Ectodermal cell (in vitro differentiated cells): ENCODE results near the gene RHBDD2.
"Not testable (repeated sequence)": the region's sequence is repeated elsewhere in the genome, so short reads cannot be mapped to it uniquely, and the experiment has no call there.

ENCODE experiments used
- H3K27ac ChIP-seq: 2 replicates; pipeline ENCODE4 v1.7.0; 2013; ENCODE audit warnings: mild to moderate bottlenecking, low read depth, low read length; ENCODE audit not compliant: insufficient read depth, poor library complexity, severe bottlenecking
- H3K27me3 ChIP-seq: 2 replicates; pipeline ENCODE4 v1.7.0; 2013; ENCODE audit warnings: mild to moderate bottlenecking, low read length; ENCODE audit not compliant: insufficient read depth, control insufficient read depth, poor library complexity, severe bottlenecking
- H3K36me3 ChIP-seq: one replicate; pipeline ENCODE4 v1.7.0; 2013; ENCODE audit warnings: low read length; ENCODE audit not compliant: control insufficient read depth, insufficient read depth
- H3K4me1 ChIP-seq: one replicate; pipeline ENCODE4 v1.7.0; 2013; ENCODE audit warnings: low read length; ENCODE audit not compliant: control insufficient read depth, insufficient read depth
- H3K4me3 ChIP-seq: 2 replicates; pipeline ENCODE4 v1.7.0; 2013; ENCODE audit warnings: low read depth, low read length, control low read depth; ENCODE audit not compliant: insufficient read depth
- H3K9me3 ChIP-seq: 2 replicates; pipeline ENCODE4 v1.7.0; 2013; ENCODE audit warnings: mild to moderate bottlenecking, low read length, moderate library complexity; ENCODE audit not compliant: control insufficient read depth
- WGBS, 2 experiments: methylation state at CpG; one replicate each; pipeline ENCODE4 v1.1.7; 2013; ENCODE audit warnings: missing lambda C conversion rate in 2 of 2; 5-methylcytosine and 5-hydroxymethylcytosine counted together

Gene RHBDD2

DNA sequence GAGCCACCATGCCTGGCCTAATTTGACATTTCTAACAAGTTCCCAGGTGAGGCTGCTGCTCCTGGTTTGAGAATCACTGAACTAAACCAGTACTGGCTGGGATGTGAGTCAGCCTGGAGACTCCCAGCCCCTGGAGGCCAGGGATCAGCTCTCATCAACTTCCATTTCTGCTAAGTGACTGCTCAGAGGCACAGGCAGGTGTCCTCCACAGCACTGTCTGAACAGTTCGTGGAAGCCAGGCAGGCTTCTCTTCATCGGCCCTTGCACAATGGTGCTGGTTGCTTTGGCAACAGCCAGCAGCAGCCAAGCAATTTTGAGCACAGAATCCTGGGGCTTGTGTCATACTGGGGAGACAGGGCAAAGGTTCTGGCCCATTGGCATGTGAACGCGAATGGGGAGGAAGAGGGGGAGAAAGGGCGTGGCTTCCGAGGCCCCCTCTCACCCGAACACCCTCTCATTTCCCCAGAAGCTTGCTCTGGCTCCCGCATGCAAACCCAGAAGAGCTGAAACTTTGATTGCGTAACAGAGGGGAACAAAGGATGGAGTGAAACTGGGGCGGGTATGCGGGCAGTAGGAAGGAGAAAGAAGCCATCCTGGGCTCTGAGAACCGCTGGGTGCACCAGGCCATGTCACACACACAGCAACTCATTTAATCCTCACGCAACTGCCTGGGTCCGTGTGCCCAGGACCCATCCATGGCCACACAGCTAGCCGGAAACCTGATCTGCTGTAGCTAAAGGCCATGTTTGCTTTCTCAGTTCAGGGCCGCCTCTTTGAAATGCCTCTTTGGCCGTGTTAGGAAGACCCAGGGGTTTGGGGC lies 27.2 kb downstream of the RHBDD2 start:
- Histone ChIP-seq H3K4me1 (peaks cover 12% of the 10 kb centered on the region), H3K27me3 (no peaks in the 10 kb centered on the region), H3K4me3 (no peak overlapping the region), H3K9me3 (no peaks in the 10 kb centered on the region), H3K27ac (peak overlapping the region; percentile 89), H3K36me3 (no peaks in the 10 kb centered on the region)
- 35 to 42% methylated on average over 17 of the region's 17 CpGs for WGBS, 2 experiments

DNA sequence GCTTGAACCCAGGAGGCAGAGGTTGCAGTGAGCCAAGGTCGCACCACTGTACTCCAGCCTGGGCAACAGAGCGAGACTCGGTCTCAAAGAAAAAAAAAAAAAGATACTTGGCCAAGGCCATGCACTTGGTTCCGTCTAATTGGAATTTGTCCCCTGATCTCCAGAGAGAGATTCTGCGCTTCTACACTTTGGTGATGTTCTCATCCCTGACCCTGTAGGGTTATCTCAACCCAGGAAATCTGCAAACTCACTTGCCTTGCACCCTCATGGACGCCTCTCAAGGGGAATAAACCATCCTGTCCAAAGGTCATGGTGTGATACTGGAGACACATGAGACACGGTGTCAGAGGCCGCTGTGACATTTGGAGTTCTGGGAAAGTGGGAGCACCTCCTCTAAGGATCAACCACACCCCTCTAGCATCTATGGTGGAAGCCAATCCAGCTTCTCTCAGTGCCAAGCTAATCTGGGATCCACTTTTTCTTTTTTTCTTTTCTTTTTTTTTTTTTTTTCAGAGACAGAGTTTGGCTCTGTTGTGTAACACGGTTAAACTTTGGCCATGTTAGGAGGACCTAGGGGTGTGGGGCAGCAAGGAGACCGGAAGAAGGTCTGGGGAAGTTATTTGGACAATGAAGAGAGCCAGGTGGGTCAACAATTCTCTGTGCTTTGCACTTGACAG lies 28.3 kb downstream of the RHBDD2 start:
- Histone ChIP-seq H3K36me3 (no peaks in the 10 kb centered on the region), H3K27me3 (no peaks in the 10 kb centered on the region), H3K27ac (no peak overlapping the region), H3K4me1 (peaks cover 12% of the 10 kb centered on the region), H3K4me3 (no peak overlapping the region), H3K9me3 (no peaks in the 10 kb centered on the region)
- 92 to 96% methylated on average over 10 of the region's 10 CpGs for WGBS, 2 experiments

DNA sequence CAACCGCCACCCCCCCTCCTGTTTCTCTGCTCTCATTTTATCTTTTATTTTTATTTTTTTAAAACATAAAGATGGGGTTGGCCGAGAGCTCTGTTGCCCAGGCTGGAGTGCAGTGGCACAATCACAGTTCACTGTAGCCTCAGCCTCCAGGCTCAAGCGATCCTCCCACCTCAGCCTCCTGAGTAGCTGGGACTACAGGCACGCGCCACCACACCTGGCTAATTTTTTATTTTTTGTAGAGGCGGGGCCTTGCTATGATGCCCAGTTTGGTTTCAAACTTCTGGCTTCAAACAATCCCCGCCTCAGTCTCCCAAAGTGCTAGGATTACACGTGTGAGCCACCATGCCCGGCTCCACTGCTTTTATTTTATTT lies 28.8 kb downstream of the RHBDD2 start:
- not testable (repeated sequence) for H3K27ac ChIP-seq, H3K4me3 ChIP-seq, H3K27me3 ChIP-seq, H3K9me3 ChIP-seq, H3K36me3 ChIP-seq
- 94 to 97% methylated on average over 8 of the region's 9 CpGs for WGBS, 2 experiments
- peaks cover 12% of the 10 kb centered on the region for H3K4me1 ChIP-seq

DNA sequence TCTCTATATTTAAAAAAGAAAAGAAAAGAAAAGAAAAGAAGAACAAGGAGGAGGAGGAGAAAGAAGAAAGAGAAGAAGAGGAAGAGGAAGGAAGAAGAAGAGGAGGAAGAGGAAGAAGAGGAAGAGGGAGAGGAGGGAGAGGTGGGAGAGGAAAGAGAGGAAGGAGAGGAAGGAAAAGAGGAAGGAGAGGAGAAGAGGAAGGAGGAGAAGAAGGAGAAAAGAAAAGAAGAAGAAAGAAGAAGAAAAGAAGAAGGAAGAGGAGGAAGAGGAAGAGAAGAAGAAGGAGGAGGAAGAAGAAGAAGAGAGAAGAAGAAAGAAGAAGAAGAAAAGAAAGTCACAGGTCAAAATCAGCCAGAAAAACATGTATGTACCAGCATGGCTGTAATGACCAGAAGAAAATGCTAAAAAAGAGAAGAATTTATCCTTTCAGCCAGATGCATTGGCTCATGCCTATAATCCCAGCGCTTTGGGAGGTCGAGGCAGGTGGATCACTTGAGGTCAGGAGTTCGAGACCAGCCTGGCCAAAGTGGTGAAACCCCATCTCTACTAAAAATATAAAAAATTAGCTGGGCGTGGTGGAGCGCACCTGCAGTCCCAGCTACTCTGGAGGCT lies 30.8 kb downstream of the RHBDD2 start:
- no peak overlapping the region for H3K4me3 ChIP-seq
- peaks cover 12% of the 10 kb centered on the region for H3K4me1 ChIP-seq
- H3K36me3 ChIP-seq: no peaks in the 10 kb centered on the region
- H3K27ac ChIP-seq: no peak overlapping the region
- H3K9me3 ChIP-seq: no peaks in the 10 kb centered on the region
- 90 to 95% methylated on average over 5 of the region's 5 CpGs for WGBS, 2 experiments
- H3K27me3 ChIP-seq: no peaks in the 10 kb centered on the region

DNA sequence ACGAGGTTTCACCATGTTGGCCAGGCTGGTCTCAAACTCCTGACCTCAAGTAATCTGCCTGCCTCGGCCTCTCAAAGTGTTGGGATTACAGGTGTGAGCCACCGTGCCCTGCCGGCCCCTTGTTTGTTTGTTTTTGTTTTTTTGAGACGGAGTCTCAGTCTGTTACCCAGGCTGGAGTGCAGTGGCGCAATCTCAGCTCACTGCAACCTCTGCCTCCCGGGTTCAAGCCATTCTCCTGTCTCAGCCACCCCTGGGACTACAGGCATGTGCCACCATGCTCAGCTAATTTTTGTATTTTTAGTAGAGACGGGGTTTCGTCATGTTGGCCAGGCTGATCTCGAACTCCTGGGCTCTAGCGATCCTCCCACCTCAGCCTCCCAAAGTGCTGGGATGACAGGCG lies 32.4 kb downstream of the RHBDD2 start:
- H3K27ac ChIP-seq, H3K36me3 ChIP-seq, H3K4me3 ChIP-seq, H3K27me3 ChIP-seq, H3K9me3 ChIP-seq: not testable (repeated sequence)
- H3K4me1 ChIP-seq: peaks cover 11% of the 10 kb centered on the region
- WGBS, 2 experiments: 86 to 90% methylated on average over 12 of the region's 12 CpGs

DNA sequence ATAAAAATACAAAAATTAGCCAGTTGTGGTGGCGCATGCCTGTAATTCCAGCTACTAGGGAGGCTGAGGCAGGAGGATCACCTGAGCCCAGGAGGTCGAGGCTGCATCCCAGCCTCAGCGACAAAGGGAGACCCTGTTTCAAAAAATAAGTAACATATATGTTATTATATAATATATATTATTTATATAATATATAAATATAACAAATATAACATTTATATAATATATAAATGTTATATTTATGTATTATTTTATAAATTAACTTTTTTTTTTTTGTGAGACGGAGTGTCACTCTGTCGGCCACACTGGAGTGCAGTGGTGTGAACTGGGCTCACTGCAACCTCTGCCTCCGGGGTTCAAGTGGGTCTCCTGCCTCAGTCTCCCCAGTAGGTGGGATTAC lies 34.6 kb downstream of the RHBDD2 start:
- WGBS, 2 experiments: 94 to 96% methylated on average over 5 of the region's 6 CpGs
- peaks cover 8% of the 10 kb centered on the region for H3K4me1 ChIP-seq
- H3K4me3 ChIP-seq: no peak overlapping the region
- H3K27ac ChIP-seq: no peak overlapping the region
- H3K27me3 ChIP-seq: no peaks in the 10 kb centered on the region
- H3K9me3 ChIP-seq: no peaks in the 10 kb centered on the region
- H3K36me3 ChIP-seq: no peaks in the 10 kb centered on the region

DNA sequence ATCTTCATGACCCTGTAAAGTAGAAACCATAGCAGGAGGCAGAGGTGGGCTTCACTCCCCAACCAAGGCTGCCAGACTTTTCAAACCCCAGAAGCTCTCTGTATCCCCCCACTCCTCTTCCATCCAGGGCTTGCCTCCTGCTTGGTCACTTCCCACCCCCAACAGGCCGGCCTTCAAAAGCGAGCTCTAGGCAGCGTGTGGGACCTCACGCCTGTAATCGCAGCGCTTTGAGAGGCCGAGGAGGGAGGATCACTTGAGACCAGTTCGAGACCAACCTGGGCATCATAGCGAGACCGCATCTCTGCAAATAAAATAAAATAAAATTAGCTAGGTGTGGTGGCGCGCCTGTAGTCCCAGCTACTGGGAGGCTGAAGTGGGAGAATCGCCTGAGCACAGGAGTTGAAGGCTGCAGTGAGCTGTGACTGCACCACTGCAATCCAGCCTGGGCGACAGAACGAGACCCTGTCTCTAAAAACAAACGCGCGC lies 35.4 kb downstream of the RHBDD2 start:
- WGBS, 2 experiments: 50 to 52% methylated on average over 18 of the region's 18 CpGs
- peaks cover 12% of the 10 kb centered on the region for H3K4me1 ChIP-seq
- no peaks in the 10 kb centered on the region for H3K27me3 ChIP-seq
- no peaks in the 10 kb centered on the region for H3K9me3 ChIP-seq
- peak overlapping the region; percentile 89 for H3K27ac ChIP-seq
- H3K36me3 ChIP-seq: no peaks in the 10 kb centered on the region
- peak overlapping the region; percentile 94 for H3K4me3 ChIP-seq

DNA sequence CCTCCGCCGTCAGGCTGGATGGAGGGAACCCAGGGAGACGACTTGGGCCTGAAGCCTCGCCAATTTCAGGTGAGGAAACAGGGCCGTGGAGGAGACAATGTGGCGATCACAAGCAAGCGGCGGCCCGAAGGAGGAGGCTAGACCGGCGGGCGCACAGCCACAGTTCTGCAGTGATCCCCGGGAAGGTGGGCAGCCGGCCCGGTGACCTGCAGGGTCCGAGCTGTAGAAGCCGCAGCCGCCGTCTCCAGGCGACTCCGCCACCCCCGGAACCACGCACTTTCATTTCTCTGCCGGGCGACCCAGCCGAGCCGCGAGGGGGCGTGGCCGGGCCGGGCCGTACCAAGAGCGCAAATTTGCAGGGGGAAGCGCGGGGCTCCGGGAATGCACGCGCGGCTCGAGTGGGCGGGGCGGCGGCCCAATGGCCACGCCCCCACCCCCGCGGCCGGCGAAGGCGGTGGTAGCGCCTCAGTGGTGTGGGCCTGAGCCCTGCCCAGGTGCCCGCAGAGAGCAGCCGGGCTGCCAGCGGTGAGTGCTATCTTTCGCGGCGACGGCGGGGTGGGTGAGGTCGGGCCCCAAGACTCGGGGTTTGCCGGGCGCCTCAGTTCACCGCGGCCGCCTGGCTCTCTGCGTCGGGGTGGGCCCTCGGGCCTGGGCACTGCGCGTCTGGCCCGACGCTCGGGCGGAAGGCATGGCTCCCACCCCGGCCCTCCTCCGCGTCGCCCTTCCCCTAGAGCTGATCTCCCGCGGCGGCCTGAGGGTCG lies 36.0 kb downstream of the RHBDD2 start, which contains the start of gene POR:
TSS of gene POR (plus strand) at position 501 of the 761 bp plus-strand sequence. CDS start 38,847 bp downstream, outside the sequence.
- peak within 1 kb of the TSS; percentile 89 for H3K27ac ChIP-seq
- H3K36me3 ChIP-seq: no peaks in the 10 kb centered on the region
- H3K4me3 ChIP-seq: peak within 1 kb of the TSS; percentile 94
- peaks cover 12% of the 10 kb centered on the region for H3K4me1 ChIP-seq
- no peaks in the 10 kb centered on the region for H3K9me3 ChIP-seq
- 0 to 1% methylated on average over 82 of the region's 82 CpGs for WGBS, 2 experiments
- H3K27me3 ChIP-seq: no peaks in the 10 kb centered on the region

DNA sequence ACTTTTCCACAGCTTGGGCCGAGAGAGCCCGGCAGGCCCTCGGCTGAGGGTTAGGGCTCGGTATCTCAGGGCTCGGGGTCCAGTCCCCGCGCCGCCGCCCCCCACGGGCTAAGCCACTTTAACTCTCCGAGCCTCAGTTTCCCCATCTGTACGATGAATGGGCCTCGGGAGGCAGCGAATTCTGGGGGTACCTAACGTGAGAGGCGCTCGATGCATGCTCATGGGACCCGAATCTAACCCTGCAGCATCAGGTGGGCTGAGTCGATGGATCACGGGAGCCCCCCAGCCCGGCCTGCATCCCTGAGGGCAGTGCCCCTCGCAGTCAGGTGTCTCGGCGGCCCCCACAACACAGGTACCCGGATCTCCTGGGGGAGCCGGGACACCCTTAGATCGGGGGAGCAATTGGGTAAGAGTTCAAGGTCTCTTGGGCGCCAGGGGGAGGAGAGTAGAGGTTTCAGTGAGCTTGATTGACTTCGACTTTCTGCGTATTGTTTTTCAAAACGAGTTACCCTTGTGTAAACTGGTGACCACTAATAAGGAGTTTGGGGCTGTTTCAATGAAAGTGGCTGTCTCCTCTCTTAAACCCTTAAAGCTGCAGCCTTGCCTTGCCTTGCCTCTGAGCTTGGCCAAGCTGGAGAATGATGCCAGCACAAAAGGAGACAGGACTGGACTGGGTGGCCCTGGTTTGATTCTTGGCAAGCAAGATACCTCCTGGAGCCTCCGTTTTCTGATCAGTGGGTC lies 36.8 kb downstream of the RHBDD2 start:
- Histone ChIP-seq H3K27ac (no peak overlapping the region), H3K27me3 (no peaks in the 10 kb centered on the region), H3K9me3 (no peaks in the 10 kb centered on the region), H3K4me1 (peaks cover 12% of the 10 kb centered on the region), H3K36me3 (no peaks in the 10 kb centered on the region), H3K4me3 (peak overlapping the region; percentile 94)
- WGBS, 2 experiments: 2% methylated on average over 32 of the region's 32 CpGs
